ENCODE measurements around the gene DPYSL4. TPM values are rescaled to one million over a fixed set of nuclear protein-coding genes. Genes with fewer than 3 reads are reported as not detected.

The DPYSL4 gene
- total RNA-seq, 1 donor from 2014 or later = 17.7 TPM

DNA sequence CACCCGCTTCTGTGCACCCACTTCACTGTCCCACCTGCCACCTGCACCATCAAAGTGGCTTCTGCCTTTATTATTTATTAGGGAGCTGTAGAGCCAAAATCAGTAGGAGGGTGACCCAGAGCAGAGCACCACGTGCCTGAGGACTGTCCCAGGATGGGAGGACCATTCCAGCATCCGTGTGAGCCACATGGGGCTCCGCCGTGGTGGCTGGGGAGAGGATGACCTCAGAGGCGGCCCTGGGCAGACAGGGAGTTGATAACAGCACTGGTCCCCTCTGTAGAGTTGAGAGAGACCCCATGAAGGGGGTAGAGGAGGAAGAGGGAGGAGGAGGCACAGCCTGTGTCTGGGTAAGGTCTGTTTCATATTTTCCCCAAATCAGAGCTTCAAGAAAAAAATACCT is 8.7 kb upstream of the DPYSL4 start:
- no peak for DNase-seq (ENCODE audit: low spot score)
- Histone ChIP-seq H3K4me1 (peaks cover 17% of the 10 kb centered on the region), H3K27me3 (peaks cover 65% of the 10 kb centered on the region), H3K9ac (no peak overlapping the region), H3K27ac (no peak overlapping the region), H3K36me3 (no peaks in the 10 kb centered on the region), H4K20me1 (ENCODE audit: low read depth) (peaks cover 4% of the 10 kb centered on the region), H3K79me2 (ENCODE audit: low read depth) (no peaks in the 10 kb centered on the region), H2AFZ (replicated peaks) (no peak overlapping the region), H3K4me3 (no peak overlapping the region), H3F3A (ENCODE audit: low read depth) (peaks cover 11% of the 10 kb centered on the region), H3K4me2 (no peak overlapping the region), H3K9me3 (ENCODE audit: low read depth) (no peaks in the 10 kb centered on the region)
- no peak overlapping the region for H3K27ac Mint-ChIP-seq
- H3K4me1 Mint-ChIP-seq = peaks cover 32% of the 10 kb centered on the region
- peaks cover 5% of the 10 kb centered on the region for H3K9me3 Mint-ChIP-seq
- H3K36me3 Mint-ChIP-seq = no peaks in the 10 kb centered on the region
- no peak overlapping the region for H3K4me3 Mint-ChIP-seq
- H3K27me3 Mint-ChIP-seq (ENCODE audit: insufficient read depth, low read depth) = peaks cover 31% of the 10 kb centered on the region
- TF ChIP-seq, protein P1, sequence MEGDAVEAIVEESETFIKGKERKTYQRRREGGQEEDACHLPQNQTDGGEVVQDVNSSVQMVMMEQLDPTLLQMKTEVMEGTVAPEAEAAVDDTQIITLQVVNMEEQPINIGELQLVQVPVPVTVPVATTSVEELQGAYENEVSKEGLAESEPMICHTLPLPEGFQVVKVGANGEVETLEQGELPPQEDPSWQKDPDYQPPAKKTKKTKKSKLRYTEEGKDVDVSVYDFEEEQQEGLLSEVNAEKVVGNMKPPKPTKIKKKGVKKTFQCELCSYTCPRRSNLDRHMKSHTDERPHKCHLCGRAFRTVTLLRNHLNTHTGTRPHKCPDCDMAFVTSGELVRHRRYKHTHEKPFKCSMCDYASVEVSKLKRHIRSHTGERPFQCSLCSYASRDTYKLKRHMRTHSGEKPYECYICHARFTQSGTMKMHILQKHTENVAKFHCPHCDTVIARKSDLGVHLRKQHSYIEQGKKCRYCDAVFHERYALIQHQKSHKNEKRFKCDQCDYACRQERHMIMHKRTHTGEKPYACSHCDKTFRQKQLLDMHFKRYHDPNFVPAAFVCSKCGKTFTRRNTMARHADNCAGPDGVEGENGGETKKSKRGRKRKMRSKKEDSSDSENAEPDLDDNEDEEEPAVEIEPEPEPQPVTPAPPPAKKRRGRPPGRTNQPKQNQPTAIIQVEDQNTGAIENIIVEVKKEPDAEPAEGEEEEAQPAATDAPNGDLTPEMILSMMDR (IDR thresholded peaks at IDR 0.05) = no peak
- TF ChIP-seq EZH2 (IDR thresholded peaks at IDR 0.05) (no peak), EZH2phosphoT487 (IDR thresholded peaks at IDR 0.05) (no peak)

DNA sequence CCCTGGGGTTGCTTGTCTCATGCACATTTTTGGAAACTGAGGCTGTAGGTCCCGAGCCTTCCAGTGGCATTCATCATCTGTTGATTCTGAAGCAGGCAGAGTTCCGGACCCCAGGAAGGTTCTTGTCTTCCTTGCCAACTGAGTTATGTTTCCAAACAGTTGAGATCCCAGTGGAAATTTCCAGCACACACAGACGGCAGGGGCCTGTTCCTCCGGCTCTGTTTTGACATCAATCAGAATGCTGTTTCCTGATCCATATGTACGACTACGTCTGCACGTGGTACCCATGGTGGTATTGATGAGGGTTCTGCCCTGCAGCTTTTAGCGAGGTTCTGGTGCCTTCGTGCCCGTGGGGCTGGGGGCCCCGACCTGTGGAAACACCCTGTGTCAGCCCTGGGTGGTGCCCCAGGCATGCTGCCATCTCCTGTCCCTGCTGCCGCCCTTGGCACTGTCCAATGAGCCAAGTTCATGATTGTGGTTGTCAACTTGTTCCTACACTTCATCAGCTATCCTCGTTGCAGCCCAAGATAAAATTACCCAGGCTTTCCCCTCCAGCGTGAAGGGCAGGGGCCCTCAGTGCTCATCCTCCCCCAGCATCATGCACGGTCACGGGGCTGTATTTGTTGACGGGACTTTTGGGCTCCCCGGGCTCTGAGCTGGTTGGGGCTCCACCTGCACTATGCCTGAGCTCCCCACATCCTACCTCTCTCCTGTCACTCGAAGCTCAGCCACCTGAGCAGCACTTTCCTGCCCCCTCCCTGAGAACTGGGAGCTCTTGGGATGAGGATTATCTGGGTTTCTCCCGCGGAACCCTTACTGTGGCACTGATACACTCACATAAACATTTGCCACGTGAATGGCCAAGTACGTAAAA is 7.8 kb upstream of the DPYSL4 start:
- Histone ChIP-seq H3F3A (ENCODE audit: low read depth) (peaks cover 11% of the 10 kb centered on the region), H2AFZ (replicated peaks) (no peak overlapping the region), H3K79me2 (ENCODE audit: low read depth) (no peaks in the 10 kb centered on the region), H3K4me1 (peaks cover 17% of the 10 kb centered on the region), H3K36me3 (no peaks in the 10 kb centered on the region), H4K20me1 (ENCODE audit: low read depth) (peaks cover 7% of the 10 kb centered on the region), H3K9me3 (ENCODE audit: low read depth) (no peaks in the 10 kb centered on the region), H3K4me3 (no peak overlapping the region), H3K27ac (no peak overlapping the region), H3K4me2 (no peak overlapping the region), H3K27me3 (peaks cover 74% of the 10 kb centered on the region), H3K9ac (no peak overlapping the region)
- no peak overlapping the region for H3K4me3 Mint-ChIP-seq
- no peaks in the 10 kb centered on the region for H3K36me3 Mint-ChIP-seq
- TF ChIP-seq EZH2 (IDR thresholded peaks at IDR 0.05) (no peak), EZH2phosphoT487 (IDR thresholded peaks at IDR 0.05) (no peak)
- TF ChIP-seq, protein P1 (IDR thresholded peaks at IDR 0.05) = no peak
- H3K27ac Mint-ChIP-seq = no peak overlapping the region
- peaks cover 28% of the 10 kb centered on the region for H3K4me1 Mint-ChIP-seq
- no peak for DNase-seq (ENCODE audit: low spot score)
- H3K27me3 Mint-ChIP-seq (ENCODE audit: insufficient read depth, low read depth) = peaks cover 36% of the 10 kb centered on the region
- no peaks in the 10 kb centered on the region for H3K9me3 Mint-ChIP-seq

DNA sequence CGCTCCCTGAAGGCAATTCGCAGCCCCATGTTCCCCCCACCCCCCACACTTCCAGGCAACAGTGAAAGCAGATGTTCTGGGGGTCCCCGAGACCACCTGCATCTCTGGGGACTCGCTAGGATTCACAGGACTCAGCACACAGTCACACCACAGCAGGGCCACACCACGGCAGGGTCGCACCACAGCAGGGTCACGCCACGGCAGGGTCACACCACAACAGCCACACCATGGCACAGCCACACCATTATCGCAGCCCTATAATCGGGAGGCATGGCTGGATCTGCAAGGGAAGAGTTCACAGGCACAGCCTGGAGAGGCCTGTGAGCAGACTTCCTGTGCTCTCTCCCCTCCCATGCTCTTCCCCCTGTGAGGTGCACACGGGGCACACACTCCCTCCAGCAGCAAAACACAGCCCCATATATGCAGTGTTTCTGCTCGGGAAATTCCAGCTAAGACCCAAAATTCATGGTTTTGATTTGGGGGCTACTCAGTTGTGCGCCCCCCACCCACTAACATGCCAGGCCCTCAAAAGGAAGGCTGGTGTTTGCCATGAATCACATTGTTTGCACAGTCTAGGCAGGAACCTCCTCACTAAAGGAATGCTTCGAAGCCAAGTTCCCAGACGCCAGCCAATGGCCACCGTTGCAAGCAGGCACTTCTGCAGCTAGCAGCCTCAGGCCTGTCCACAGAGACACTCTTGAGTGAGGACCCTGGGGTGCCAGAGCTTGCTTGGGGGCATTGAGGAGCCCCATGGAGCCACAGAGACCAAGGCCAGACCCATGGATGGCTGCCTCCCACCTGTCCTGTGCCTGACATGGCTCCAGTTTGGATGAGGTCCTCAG is 7.0 kb upstream of the DPYSL4 start:
- Histone ChIP-seq H4K20me1 (ENCODE audit: low read depth) (peaks cover 14% of the 10 kb centered on the region), H3K27ac (no peak overlapping the region), H3K79me2 (ENCODE audit: low read depth) (no peaks in the 10 kb centered on the region), H3K4me2 (no peak overlapping the region), H3K36me3 (no peaks in the 10 kb centered on the region), H3K4me3 (no peak overlapping the region), H3K9me3 (ENCODE audit: low read depth) (no peaks in the 10 kb centered on the region), H3K9ac (no peak overlapping the region), H3K4me1 (peaks cover 17% of the 10 kb centered on the region), H3F3A (ENCODE audit: low read depth) (peaks cover 11% of the 10 kb centered on the region), H2AFZ (replicated peaks) (no peak overlapping the region), H3K27me3 (peaks cover 79% of the 10 kb centered on the region)
- no peak overlapping the region for H3K4me3 Mint-ChIP-seq
- H3K27me3 Mint-ChIP-seq (ENCODE audit: insufficient read depth, low read depth) = peaks cover 41% of the 10 kb centered on the region
- H3K4me1 Mint-ChIP-seq = peaks cover 28% of the 10 kb centered on the region
- H3K9me3 Mint-ChIP-seq = no peaks in the 10 kb centered on the region
- no peak overlapping the region for H3K27ac Mint-ChIP-seq
- H3K36me3 Mint-ChIP-seq = no peaks in the 10 kb centered on the region
- TF ChIP-seq, protein P1 (IDR thresholded peaks at IDR 0.05) = no peak
- TF ChIP-seq EZH2phosphoT487 (IDR thresholded peaks at IDR 0.05) = no peak
- TF ChIP-seq EZH2 (IDR thresholded peaks at IDR 0.05) = no peak
- no peak for DNase-seq (ENCODE audit: low spot score)
